HPDE6-E6E7 (cell line): ENCODE measurements around the gene ARHGEF25.

Experiments
- DNase-seq: peaks from one replicate; pipeline ENCODE4 v3.0.0; 2011; ENCODE audit warnings: missing footprints; ENCODE audit errors: extremely low spot score

The ARHGEF25 gene

GRCh38 chr12:57621497-57622292 is 10.5 kb downstream of the ARHGEF25 start:
- DNase-seq: no peak

DNA sequence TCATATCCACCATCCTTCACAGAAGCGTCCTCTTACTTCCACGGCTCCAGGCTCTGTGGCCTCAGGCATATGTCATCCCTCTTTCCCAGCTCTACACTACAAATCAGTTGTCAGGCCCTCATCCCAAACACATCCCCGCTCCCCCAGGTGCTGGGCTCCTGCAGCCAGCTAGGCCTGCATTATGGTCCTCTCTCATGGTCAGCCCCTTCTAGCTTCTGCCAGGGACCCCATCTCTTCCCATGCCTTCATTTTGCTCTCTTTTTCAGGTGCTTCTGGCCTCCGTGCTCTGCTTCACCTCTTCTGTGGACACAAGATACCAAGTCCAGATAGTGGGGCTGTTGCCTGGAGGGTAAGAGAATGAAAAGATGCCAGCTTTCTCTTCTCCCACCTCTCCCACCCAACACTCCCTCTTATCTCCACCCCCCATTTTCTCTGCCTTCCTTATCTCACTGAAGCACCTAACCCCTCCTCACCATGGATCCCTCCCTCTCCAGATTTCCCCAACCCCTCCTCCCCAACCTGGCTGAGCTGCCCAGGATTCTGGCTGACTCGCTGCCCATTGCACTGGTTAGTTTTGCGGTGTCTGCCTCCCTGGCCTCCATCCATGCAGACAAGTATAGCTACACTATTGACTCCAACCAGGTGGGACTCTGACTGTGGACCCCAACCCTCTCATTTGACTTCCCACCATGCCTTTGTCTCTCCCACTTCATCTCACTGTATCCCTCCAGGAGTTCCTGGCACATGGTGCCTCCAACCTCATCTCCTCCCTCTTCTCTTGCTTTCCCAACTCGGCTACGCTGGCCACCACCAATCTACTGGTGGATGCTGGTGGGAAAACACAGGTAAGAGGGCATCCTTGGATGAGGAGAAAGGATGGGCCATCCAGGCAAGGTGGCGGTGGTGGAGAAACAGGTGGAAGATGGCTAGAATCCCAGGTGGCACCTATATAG is 11.3 kb downstream of the ARHGEF25 start:
- DNase-seq: no peak

DNA sequence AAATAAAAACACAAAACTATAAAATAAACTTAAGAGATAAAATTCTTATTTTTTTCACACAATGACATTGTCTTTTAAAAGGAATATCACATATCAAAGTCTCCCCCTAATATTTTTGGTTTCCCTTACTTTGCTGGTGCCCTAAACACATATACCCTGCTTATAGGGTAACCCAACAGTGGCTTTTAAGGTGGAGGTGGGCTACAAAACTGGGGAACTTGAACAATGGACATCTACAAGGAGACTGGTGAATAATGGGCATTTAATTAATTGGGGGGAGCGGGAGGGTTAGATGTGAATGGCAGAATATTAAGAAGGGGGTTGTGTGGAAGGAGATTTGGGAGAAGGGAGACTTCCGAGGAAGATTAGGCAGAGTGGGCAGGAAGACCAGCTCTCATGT is 12.2 kb downstream of the ARHGEF25 start:
- DNase-seq: no peak

GRCh38 chr12:57623811-57624390 is 12.7 kb downstream of the ARHGEF25 start:
- DNase-seq: no peak

GRCh38 chr12:57624441-57625220 is 13.4 kb downstream of the ARHGEF25 start:
- DNase-seq: no peak

DNA sequence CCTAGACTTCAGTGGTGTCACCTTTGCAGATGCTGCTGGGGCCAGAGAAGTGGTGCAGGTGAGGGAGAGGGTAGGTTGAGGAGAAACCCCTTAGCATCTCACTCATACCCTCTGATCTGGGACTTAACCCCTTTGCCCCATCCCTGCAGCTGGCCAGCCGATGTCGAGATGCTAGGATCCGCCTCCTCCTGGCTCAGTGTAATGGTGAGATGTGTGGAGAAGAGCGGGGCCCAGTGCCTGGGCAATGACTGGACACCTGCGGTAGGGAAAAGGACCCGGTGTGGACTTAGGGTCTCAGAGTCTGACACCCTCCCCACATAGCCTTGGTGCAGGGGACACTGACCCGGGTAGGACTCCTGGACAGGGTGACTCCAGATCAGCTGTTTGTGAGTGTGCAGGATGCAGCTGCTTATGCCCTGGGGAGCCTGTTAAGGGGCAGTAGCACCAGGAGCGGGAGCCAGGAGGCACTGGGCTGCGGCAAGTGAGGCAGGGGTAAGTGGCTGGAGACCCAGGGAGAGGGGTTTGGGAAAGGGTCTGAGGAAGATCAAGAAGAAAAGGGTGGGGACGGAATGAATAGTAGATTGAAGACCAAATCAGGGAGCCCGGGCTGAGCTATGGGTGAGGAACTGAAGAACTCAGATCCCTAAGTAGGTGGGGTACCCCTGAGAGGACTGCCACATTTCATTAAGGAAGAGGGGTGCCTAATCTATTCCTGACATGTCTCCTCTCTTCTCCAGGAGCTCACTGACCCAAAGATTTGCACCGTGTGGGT is 14.2 kb downstream of the ARHGEF25 start:
- no peak for DNase-seq

GRCh38 chr12:57626111-57626920 is 15.1 kb downstream of the ARHGEF25 start:
- no peak for DNase-seq

GRCh38 chr12:57626921-57627445 is 15.7 kb downstream of the ARHGEF25 start:
- DNase-seq: no peak

DNA sequence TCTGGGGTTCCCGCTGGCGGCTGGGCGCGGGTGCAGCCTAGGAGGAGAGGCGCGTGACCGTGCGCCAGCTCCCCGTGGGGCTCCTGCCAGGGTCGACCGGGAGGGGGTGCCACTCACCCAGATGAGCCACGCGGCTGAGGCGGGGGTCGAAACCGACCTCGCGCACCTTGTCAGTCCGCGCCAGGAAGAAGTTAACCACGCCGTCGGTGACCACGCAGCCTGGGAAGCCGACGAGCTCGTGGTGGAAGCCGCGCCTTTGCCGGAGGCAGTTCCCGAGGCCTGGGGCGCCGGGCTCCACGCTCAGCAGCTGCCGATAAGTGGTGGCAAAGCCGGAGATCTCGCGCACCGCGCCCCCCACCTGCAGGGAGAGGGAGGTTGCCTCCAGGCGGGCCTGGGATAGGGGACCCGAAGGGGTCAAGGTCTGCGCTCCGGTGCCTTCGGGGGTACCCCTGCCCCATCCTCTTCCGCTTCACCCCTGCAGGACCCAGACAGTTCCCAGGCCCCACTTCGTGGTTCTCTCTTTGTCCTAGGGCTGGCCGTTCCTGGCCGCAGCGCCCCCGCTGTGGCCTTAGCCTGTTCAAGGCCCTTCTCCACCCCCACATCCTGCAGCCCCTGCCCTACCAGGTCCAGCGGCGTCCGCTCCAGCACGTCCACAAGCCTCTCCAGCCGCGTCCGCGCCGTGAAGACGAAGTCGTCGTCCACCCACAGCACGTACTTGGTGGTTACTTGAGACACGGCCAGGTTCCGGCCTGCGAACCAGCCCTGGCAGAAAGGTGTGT is 16.5 kb downstream of the ARHGEF25 start:
- DNase-seq: no peak

GRCh38 chr12:57628280-57629191 is 17.3 kb downstream of the ARHGEF25 start:
- DNase-seq: no peak

- no peak for DNase-seq
Measured at GRCh38 chr12:57629897-57630471, 18.7 kb downstream of the ARHGEF25 start.

DNA sequence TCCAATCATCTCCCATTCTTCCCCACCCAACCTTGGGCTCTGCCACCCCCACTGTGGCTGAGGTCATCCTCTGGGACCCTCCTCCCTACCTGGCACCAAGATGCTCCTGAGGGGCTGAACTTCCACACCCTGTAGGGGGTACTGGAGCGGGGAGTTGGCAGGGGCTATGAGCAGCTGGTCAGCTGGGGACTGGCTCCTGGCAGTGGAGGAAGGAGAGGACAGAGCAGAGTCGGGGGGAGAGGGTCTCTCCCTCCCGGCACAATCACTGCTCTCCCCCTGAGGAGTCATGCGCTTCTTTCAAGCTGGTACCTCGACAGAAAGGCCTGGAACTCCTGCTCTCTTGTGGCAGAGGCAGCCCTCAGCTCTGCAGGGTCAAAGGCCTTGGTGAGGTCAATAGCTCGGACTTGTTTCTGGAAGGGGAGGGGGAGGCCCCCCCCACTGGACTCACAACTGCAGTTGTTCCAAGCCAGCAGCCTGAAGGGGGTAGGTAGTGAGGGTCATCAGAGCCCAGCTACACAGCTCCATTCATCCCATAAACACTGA is 19.7 kb downstream of the ARHGEF25 start:
- no peak for DNase-seq

- DNase-seq: no peak
Measured at GRCh38 chr12:57631566-57632072, 20.4 kb downstream of the ARHGEF25 start.

DNA sequence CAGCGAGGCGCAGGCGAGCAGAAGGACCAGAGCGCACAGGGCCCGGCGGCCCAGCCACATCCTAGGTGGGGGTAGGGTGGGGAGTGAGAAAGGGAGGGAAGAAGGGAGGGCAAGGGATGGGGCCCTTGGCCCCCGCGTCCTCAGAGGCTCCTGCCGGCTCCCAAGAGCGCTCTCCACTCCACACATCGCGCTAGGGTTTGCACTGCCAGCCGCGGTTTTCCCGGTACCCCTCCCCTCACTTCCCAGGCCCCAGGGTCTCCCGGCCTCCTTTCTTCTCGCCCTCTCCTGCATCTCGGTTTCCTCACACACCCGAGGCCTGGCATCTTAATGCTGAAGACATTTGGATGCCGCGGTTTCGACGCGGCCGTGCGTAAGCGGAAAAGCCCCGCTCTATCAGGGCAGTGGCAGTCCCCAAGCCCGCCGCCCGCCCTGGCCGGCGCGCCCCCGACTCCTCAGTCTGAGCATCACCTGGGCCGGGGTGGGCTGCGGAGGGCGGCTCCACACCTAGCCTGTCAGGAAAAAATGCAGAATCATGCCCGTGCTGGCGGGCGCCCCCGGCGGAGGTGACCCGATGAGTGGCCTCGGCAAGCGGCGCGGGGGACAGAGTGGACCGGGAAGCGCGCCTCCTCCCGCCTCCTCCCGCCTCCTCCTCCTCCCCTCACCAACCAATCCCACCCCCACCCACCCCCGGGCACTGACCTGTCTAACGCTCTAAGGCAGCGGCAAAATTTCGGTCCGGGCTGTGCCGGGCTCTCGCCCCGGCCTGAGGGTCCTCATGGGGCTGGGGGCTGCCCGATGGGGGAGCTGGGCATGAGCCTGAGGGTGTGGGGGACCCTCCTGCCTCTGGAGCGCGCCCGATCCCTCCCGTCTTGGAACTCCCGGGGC is 21.1 kb downstream of the ARHGEF25 start:
- DNase-seq: no peak

DNA sequence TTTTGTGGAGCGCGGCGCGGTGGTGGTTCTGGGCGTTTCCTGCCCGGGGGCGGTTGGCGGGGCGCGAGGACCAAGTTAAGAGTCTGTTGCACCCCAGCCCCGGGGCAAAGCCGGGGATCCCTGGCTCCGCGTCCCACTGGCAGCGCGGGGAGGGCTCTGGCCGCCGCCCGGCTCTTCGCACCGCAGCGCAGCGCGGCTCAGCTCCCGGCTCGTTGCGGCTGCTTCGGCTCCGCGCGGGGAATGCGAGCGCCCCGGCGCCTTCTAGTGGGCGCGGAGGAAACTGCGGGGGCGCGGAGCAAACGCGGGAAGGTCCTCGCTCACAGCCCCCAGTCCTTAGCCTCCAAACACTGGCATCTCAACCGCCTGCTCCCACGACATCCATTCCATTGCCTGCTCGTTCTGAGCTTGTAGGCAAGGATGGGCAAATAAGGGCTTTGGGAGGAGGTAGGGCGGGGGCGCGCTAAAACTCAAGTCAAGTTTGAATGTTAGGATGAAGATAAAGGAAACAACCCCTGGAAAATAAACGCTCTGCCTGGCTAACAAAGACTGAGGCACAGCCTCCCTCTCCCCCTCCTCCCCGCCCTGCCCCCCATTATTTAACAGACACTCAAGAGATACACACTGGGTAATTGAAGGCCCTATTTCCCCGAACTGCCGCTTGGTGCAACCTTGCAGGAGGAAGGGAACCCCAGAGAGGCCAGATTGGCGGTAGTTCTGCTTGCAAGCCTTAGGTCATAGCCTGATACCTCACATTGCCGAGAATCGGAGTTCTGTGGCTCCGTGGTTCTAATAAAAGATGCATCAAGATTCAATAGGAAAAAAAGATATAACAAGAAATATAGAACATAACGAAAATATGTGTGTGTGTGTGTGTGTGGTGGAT is 22.0 kb downstream of the ARHGEF25 start, which contains the start of gene B4GALNT1:
Gene B4GALNT1 (minus strand): TSS at position 244 of the 883 bp plus-strand sequence. CDS start 1,069 bp downstream, outside the sequence.
- DNase-seq: no peak
